Activated effector memory CD4-positive, alpha-beta T cell treated with anti-CD3 and anti-CD28 coated beads, Interleukin-2, amount 50 U/mL, for 16 hours (primary cell): ENCODE data around the gene HOXB1.
"Not testable (repeated sequence)": the region's sequence is repeated elsewhere in the genome, so short reads cannot be mapped to it uniquely, and the experiment has no call there.

Source experiments
- DNase-seq: peaks from one replicate; pipeline ENCODE4 v3.0.0-alpha.2; 2020

HOXB1 gene

GRCh38 chr17:48541577-48542113 lies 10.8 kb upstream of the HOXB1 start:
- DNase-seq, result peak; percentile 78

- DNase-seq, result no peak
Observed at GRCh38 chr17:48541036-48541576, 10.3 kb upstream of the HOXB1 start.

- no peak for DNase-seq
Observed at GRCh38 chr17:48540213-48540612, 9.4 kb upstream of the HOXB1 start.

- DNase-seq, result no peak
Observed at GRCh38 chr17:48539177-48539576, 8.4 kb upstream of the HOXB1 start.

GRCh38 chr17:48537316-48537715 lies 6.5 kb upstream of the HOXB1 start:
- DNase-seq, result no peak

GRCh38 chr17:48535793-48536559 lies 5.2 kb upstream of the HOXB1 start:
- DNase-seq, result not testable (repeated sequence)

GRCh38 chr17:48532261-48532660 lies 1.4 kb upstream of the HOXB1 start:
- peak; percentile 50 for DNase-seq

GRCh38 chr17:48530208-48530886 lies 464 bp downstream of the HOXB1 start:
- peak; percentile 52 for DNase-seq

GRCh38 chr17:48529683-48530009 lies 1.2 kb downstream of the HOXB1 start:
- peak; percentile 28 for DNase-seq

GRCh38 chr17:48528936-48529682 lies 1.7 kb downstream of the HOXB1 start:
- DNase-seq, result peak; percentile 39

- DNase-seq, result peak; percentile 44
Observed at GRCh38 chr17:48528153-48528935, 2.5 kb downstream of the HOXB1 start.

- peak; percentile 31 for DNase-seq
Observed at GRCh38 chr17:48527547-48527932, 3.3 kb downstream of the HOXB1 start.

GRCh38 chr17:48526608-48527546 lies 3.9 kb downstream of the HOXB1 start:
- DNase-seq, result peak; percentile 60

GRCh38 chr17:48523010-48523409 lies 7.8 kb downstream of the HOXB1 start:
- DNase-seq, result peak; percentile 38

- peak; percentile 28 for DNase-seq
Observed at GRCh38 chr17:48522031-48522653, 8.7 kb downstream of the HOXB1 start.

GRCh38 chr17:48520631-48521079 lies 10.2 kb downstream of the HOXB1 start:
- no peak for DNase-seq

- no peak for DNase-seq
Observed at GRCh38 chr17:48519427-48519826, 11.4 kb downstream of the HOXB1 start.

- no peak for DNase-seq
Observed at GRCh38 chr17:48517478-48517877, 13.3 kb downstream of the HOXB1 start.

GRCh38 chr17:48515925-48516900 lies 14.6 kb downstream of the HOXB1 start:
- no peak for DNase-seq
